ENCODE data around the gene NSRP1. TPM values are rescaled to one million over a fixed set of nuclear protein-coding genes. Genes with fewer than 3 reads are reported as not detected.

Gene NSRP1
- total RNA-seq, 1 donor from 2014 or later, result 28.2 TPM

DNA sequence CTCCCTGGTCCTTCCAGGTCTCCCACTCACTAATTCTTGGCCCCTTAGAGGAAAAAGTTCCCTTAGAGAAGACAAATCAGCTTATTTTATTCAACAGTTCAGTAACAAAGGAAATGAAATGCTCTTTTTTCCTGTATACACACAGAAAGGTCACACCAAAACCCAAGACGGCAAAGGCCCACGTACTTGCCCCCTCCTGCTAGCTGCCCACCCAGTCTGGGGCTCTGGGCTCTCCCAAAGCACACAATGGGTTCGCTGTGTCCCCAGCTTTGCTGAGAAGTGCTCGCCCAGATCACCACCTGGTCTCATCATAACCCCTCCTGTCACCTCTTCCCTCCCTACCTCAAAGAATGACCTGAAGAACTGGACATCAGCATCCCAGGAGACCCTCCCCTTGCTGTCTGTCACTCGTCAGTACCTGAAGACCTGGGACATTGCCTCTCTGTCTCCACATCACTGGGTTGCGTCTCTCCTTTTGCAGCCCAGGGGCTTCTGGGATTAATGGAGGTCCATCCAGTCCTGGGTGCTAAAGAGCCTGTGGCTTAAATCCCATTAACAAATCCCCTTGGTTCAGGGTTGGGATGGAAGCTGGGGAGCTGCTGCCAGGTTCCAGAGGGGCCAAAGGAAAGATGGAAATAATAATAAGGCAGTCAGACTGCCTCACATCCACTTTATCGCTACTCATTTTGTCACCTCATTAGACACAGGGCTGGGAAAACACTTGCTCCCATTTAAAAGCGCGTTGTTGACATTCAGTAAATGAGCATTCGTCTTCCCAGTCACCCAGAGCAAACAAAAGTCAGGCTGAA is 115.6 kb downstream of the NSRP1 start:
- no peak overlapping the region for H3K27ac Mint-ChIP-seq (ENCODE audit: unreplicated experiment)
- no peaks in the 10 kb centered on the region for H3K36me3 Mint-ChIP-seq (ENCODE audit: low read depth)
- H3K4me1 Mint-ChIP-seq, result peaks cover 9% of the 10 kb centered on the region
- H3K27me3 Mint-ChIP-seq (ENCODE audit: low read depth), result peaks cover 80% of the 10 kb centered on the region
- H3K9me3 Mint-ChIP-seq, result no peaks in the 10 kb centered on the region
- H3K4me3 Mint-ChIP-seq, result no peak overlapping the region
- TF ChIP-seq, protein P1, sequence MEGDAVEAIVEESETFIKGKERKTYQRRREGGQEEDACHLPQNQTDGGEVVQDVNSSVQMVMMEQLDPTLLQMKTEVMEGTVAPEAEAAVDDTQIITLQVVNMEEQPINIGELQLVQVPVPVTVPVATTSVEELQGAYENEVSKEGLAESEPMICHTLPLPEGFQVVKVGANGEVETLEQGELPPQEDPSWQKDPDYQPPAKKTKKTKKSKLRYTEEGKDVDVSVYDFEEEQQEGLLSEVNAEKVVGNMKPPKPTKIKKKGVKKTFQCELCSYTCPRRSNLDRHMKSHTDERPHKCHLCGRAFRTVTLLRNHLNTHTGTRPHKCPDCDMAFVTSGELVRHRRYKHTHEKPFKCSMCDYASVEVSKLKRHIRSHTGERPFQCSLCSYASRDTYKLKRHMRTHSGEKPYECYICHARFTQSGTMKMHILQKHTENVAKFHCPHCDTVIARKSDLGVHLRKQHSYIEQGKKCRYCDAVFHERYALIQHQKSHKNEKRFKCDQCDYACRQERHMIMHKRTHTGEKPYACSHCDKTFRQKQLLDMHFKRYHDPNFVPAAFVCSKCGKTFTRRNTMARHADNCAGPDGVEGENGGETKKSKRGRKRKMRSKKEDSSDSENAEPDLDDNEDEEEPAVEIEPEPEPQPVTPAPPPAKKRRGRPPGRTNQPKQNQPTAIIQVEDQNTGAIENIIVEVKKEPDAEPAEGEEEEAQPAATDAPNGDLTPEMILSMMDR (conservative IDR thresholded peaks at IDR 0.05), result no peak
- no peak for DNase-seq (ENCODE audit: low read depth, low spot score)

GRCh38 chr17:30232824-30233427 is 116.3 kb downstream of the NSRP1 start:
- Mint-ChIP-seq H3K4me1 (peaks cover 8% of the 10 kb centered on the region), H3K9me3 (no peaks in the 10 kb centered on the region), H3K27me3 (ENCODE audit: low read depth) (peaks cover 87% of the 10 kb centered on the region), H3K4me3 (no peak overlapping the region), H3K36me3 (ENCODE audit: low read depth) (no peaks in the 10 kb centered on the region), H3K27ac (ENCODE audit: unreplicated experiment) (no peak overlapping the region)
- TF ChIP-seq, protein P1 (conservative IDR thresholded peaks at IDR 0.05), result no peak
- no peak for DNase-seq (ENCODE audit: low read depth, low spot score)

DNA sequence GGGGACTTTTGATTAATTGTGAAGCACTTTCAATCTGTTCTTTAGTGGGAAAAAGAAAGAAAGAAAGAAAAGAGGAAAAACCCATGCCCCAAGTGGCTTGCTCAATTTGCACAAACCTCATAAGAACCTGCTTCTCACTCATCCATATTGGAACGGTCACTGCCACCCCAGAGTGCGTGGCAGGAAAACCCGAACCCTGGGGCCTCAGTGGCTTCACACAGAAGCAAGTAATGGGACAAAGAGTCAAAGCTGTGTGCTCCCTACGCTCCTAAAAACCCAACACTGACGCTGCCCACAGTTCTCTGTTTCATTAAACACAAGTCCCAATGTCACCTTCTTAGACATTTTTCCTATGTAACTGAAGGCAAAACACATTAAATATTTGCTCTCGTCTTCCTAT is 117.7 kb downstream of the NSRP1 start:
- Mint-ChIP-seq H3K9me3 (no peaks in the 10 kb centered on the region), H3K36me3 (ENCODE audit: low read depth) (no peaks in the 10 kb centered on the region), H3K4me3 (no peak overlapping the region), H3K27ac (ENCODE audit: unreplicated experiment) (no peak overlapping the region), H3K4me1 (peaks cover 8% of the 10 kb centered on the region), H3K27me3 (ENCODE audit: low read depth) (peaks cover 91% of the 10 kb centered on the region)
- DNase-seq (ENCODE audit: low read depth, low spot score), result no peak
- TF ChIP-seq, protein P1 (conservative IDR thresholded peaks at IDR 0.05), result no peak

DNA sequence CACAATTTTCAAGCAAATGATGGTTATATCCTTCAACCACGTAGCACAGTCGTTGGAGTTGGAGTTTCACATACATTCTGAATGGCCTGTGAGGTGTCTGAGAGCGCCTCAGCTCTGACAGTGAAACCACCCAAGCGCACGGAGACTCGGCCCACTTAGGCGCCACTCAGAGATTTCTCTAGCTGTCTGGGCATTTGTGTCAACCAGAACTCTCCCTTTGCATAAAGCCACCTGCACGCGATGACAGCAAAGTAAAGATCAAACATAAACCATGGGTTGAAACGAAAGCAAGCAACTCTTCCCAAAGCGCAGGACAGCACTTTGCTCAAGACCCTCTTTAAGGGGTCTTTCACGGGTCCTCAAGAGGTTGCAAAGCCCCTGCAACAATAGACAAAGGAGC is 118.3 kb downstream of the NSRP1 start:
- H3K4me3 Mint-ChIP-seq, result peak overlapping the region; percentile 47
- no peak for DNase-seq (ENCODE audit: low read depth, low spot score)
- peaks cover 3% of the 10 kb centered on the region for H3K36me3 Mint-ChIP-seq (ENCODE audit: low read depth)

DNA sequence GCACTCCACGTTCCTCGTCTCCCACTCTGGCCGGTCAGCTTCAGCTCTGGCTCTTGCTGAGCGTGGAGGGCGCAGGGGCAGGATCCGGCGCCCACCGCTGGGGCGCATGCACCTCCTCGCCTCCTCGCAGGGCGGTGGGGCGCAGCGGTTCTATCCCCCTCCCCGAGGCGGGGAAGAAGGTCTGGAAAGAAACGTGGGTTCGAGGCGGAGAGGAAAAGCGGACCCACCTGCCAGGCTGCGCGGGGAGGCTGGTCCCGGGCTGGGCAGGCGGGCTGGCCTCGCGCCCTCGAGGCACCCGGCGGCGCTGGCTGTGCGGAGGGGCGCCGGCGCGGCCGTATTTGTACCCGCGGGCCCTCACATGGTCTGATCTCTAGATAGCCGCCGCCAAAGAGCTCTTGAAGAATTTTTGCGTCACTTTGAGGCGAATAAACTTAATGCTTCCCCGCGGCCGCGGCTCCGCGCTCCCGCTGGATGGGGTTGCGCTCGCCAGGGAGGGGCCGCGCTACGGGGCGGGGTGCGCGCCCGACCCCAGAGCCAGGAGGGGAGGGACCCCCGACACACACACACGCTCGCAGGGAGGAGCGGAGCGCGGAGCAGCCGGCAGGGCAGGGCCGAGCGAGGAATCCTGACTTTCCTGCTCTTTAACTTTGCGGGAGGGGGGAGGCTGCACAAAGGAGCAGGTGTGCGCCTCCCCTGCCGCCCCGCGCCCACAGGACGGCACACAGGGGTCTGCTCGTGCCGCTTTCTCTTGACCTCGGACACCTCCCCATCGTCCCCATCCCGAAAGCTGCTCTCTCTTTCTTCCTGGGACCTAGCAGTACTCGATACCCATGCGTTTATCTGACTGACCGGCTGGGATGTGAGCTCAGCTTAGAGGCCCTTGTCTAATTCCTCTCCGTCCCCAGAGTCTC is 119.0 kb downstream of the NSRP1 start, which contains the start of gene SLC6A4:
Gene SLC6A4 (minus strand): TSS at position 312 of the 911 bp plus-strand sequence. CDS start 13,739 bp downstream, outside the sequence.
- TF ChIP-seq, protein P1 (conservative IDR thresholded peaks at IDR 0.05), result no peak
- H3K36me3 Mint-ChIP-seq (ENCODE audit: low read depth), result peaks cover 3% of the 10 kb centered on the region
- peaks cover 8% of the 10 kb centered on the region for H3K4me1 Mint-ChIP-seq
- peaks cover 6% of the 10 kb centered on the region for H3K9me3 Mint-ChIP-seq
- no peak within 1 kb of the TSS for H3K27ac Mint-ChIP-seq (ENCODE audit: unreplicated experiment)
- DNase-seq (ENCODE audit: low read depth, low spot score), result no peak
- peaks cover 90% of the 10 kb centered on the region for H3K27me3 Mint-ChIP-seq (ENCODE audit: low read depth)
- peak within 1 kb of the TSS; percentile 74 for H3K4me3 Mint-ChIP-seq

More for the DNA sequence above, 118.3 kb downstream of the NSRP1 start:
- H3K9me3 Mint-ChIP-seq, result peaks cover 1% of the 10 kb centered on the region
- no peak overlapping the region for H3K27ac Mint-ChIP-seq (ENCODE audit: unreplicated experiment)
- H3K27me3 Mint-ChIP-seq (ENCODE audit: low read depth), result peaks cover 92% of the 10 kb centered on the region
- TF ChIP-seq, protein P1 (conservative IDR thresholded peaks at IDR 0.05), result no peak
- H3K4me1 Mint-ChIP-seq, result peaks cover 8% of the 10 kb centered on the region

Data from neural crest cell (in vitro differentiated cells).